CD14-positive monocyte (primary cell): ENCODE results near the gene PCED1B. TPM values are rescaled to one million over a fixed set of nuclear protein-coding genes. Genes with fewer than 3 reads are reported as not detected.

Source experiments
- DNase-seq, 3 donors: peaks; one replicate each; pipeline ENCODE4 v3.0.0-alpha.2; 2011 to 2022
- H2AFZ ChIP-seq: 2 replicates; pipeline ENCODE4 v1.6.0; 2012; ENCODE audit warnings: mild to moderate bottlenecking, low read depth, low read length, inconsistent platforms; ENCODE audit not compliant: insufficient read depth, poor library complexity, severe bottlenecking
- H3K27ac ChIP-seq, 2 donors: 1 replicate in 1 of 2; 2 replicates in 1 of 2; pipeline ENCODE4 v1.5.1; 2012 to 2013; ENCODE audit warnings: low read length in 2 of 2, control low read depth in 1 of 2, inconsistent platforms in 1 of 2, low read depth in 1 of 2, mild to moderate bottlenecking in 1 of 2
- H3K27me3 ChIP-seq, 2 donors: one replicate each; pipeline versions ENCODE4 v1.6.0 to v1.6.1; 2011 to 2013; ENCODE audit warnings: low read length in 2 of 2; ENCODE audit not compliant: control insufficient read depth in 2 of 2, insufficient read depth in 2 of 2
- H3K36me3 ChIP-seq, 2 donors: replicated peaks in 1 of 2; 1 replicate in 1 of 2; 2 replicates in 1 of 2; pipeline versions ENCODE4 v1.5.1 to v1.6.1; 2012 to 2013; ENCODE audit warnings: low read length in 2 of 2, control low read depth in 1 of 2, inconsistent platforms in 1 of 2, mild to moderate bottlenecking in 1 of 2; ENCODE audit not compliant: insufficient read depth in 2 of 2, control insufficient read depth in 1 of 2
- H3K4me1 ChIP-seq, 2 donors: 1 replicate in 1 of 2; 2 replicates in 1 of 2; pipeline versions ENCODE4 v1.5.1 to v1.6.1; 2012 to 2013; ENCODE audit warnings: low read length in 2 of 2, control low read depth in 1 of 2, inconsistent platforms in 1 of 2, mild to moderate bottlenecking in 1 of 2, moderate library complexity in 1 of 2; ENCODE audit not compliant: insufficient read depth in 2 of 2, control insufficient read depth in 1 of 2
- H3K4me2 ChIP-seq: replicated peaks from 2 replicates; pipeline ENCODE3; 2012; ENCODE audit warnings: low read length, moderate library complexity, mild to moderate bottlenecking; ENCODE audit not compliant: poor library complexity, severe bottlenecking; ENCODE audit errors: extremely low read depth
- H3K4me3 ChIP-seq, 3 experiments: fragments of 200-600 bp in 1 of 3; sonication (generic) in 1 of 3; replicated peaks in 1 of 3; 1 replicate in 2 of 3; 2 replicates in 1 of 3; pipeline ENCODE4 v1.5.1; 2011 to 2013; ENCODE audit warnings: low read length in 3 of 3, mild to moderate bottlenecking in 3 of 3, control low read depth in 2 of 3, low read depth in 2 of 3, inconsistent platforms in 1 of 3, moderate library complexity in 1 of 3
- H3K79me2 ChIP-seq: 2 replicates; pipeline ENCODE4 v1.6.0; 2012; ENCODE audit warnings: mild to moderate bottlenecking, control low read depth, inconsistent platforms, low read length, moderate library complexity; ENCODE audit not compliant: insufficient read depth
- H3K9ac ChIP-seq: 2 replicates; pipeline ENCODE4 v1.6.0; 2017; ENCODE audit warnings: low read length, mild to moderate bottlenecking; ENCODE audit not compliant: insufficient read depth, poor library complexity, severe bottlenecking
- H3K9me3 ChIP-seq, 2 donors: replicated peaks in 1 of 2; 1 replicate in 1 of 2; 2 replicates in 1 of 2; pipeline versions ENCODE4 v1.5.1 to v1.6.1; 2012 to 2013; ENCODE audit warnings: low read length in 2 of 2, control low read depth in 1 of 2; ENCODE audit not compliant: control insufficient read depth in 1 of 2, insufficient read depth in 1 of 2
- H4K20me1 ChIP-seq: 2 replicates; pipeline ENCODE4 v1.6.0; 2012; ENCODE audit warnings: mild to moderate bottlenecking, low read length, control low read depth, moderate library complexity; ENCODE audit not compliant: insufficient read depth
- H3K27ac Mint-ChIP-seq, 7 donors: one replicate each; pipeline ENCODE4 v1.8.0; 2020; ENCODE audit warnings: mild to moderate bottlenecking in 7 of 7, mixed read lengths in 7 of 7, moderate library complexity in 6 of 7, inconsistent platforms in 2 of 7
- H3K27me3 Mint-ChIP-seq, 3 donors: one replicate each; pipeline ENCODE4 v1.8.0; 2021 to 2022; ENCODE audit warnings: low read depth in 3 of 3, mild to moderate bottlenecking in 3 of 3, mixed read lengths in 3 of 3, moderate library complexity in 3 of 3, inconsistent platforms in 1 of 3
- H3K36me3 Mint-ChIP-seq, 2 donors: one replicate each; pipeline ENCODE4 v1.8.0; 2020; ENCODE audit warnings: mixed read lengths in 2 of 2, inconsistent platforms in 1 of 2, mild to moderate bottlenecking in 1 of 2
- H3K4me1 Mint-ChIP-seq: one replicate; pipeline ENCODE4 v1.8.0; 2020; ENCODE audit warnings: mild to moderate bottlenecking, mixed read lengths
- H3K4me3 Mint-ChIP-seq, 2 donors: one replicate each; pipeline ENCODE4 v1.8.0; 2020; ENCODE audit warnings: mild to moderate bottlenecking in 2 of 2, mixed read lengths in 2 of 2, moderate library complexity in 1 of 2
- H3K9me3 Mint-ChIP-seq, 7 donors: one replicate each; pipeline ENCODE4 v1.8.0; 2020 to 2022; ENCODE audit warnings: mixed read lengths in 7 of 7, mild to moderate bottlenecking in 6 of 7, moderate library complexity in 6 of 7, inconsistent platforms in 2 of 7
- WGBS: methylation state at CpG from one replicate; pipeline ENCODE4 v1.1.5; 2013; ENCODE audit warnings: missing lambda C conversion rate; ENCODE audit not compliant: insufficient coverage; 5-methylcytosine and 5-hydroxymethylcytosine counted together
- intact Hi-C, 2 donors: fragments of 100-400 bp; cut with micrococcal nuclease; formaldehyde crosslinking; loops; one replicate each; pipeline versions ENCODE4 v1.15.0 to v1.15.1; 2023
- polyA plus RNA-seq, 3 donors: library from polyadenylated mRNA; depleted of rRNA in 1 of 3; unstranded in 2 of 3; stranded (reverse) in 1 of 3; fragments of 300-500 nt in 2 of 3; fragments of >200 nt in 1 of 3; fragmentation: Illumina TruSeq in 2 of 3; gene quantifications; 1 replicate in 2 of 3; 2 replicates in 1 of 3; pipeline ENCODE4 v1.2.3, GENCODE V29; 2012 to 2021
- TF ChIP-seq, protein P1 (sequence below): fragments of 200-600 bp; IDR thresholded peaks from one replicate; pipeline ENCODE4 v1.8.0; 2022; ENCODE audit warnings: antibody characterized with exemption, mild to moderate bottlenecking

Gene PCED1B
- polyA plus RNA-seq, 3 donors: 0.10 to 0.65 TPM; not detected in 1

DNA sequence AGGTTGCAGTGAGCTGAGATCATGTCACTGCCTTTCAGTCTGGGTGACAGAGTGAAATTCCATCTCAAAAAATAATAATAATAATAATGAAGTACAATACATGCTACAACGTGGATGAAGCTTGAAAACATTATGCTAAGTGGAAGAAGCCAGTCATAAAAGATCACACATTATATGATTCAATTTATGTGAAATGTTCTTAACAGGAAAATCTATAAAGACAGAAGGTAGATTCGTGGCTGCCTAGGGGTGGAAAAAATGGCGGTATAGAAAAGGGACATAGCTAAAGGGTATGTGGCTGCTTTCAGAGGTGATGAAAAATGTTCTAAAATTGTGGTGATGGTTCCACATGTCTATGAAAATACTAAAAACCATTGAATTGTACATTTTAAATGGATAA lies 41.3 kb downstream of the PCED1B start:
- intact Hi-C loops: no loop called here
- Mint-ChIP-seq H3K27me3 (no peaks in the 10 kb centered on the region), H3K27ac (no peak overlapping the region), H3K36me3 (no peaks in the 10 kb centered on the region), H3K4me1 (no peaks in the 10 kb centered on the region), H3K4me3 (no peak overlapping the region), H3K9me3 (peaks cover 0 to 2% (median 0%) of the 10 kb centered on the region in 7 donors)
- Histone ChIP-seq H3K27me3 (no peaks in the 10 kb centered on the region), H3K79me2 (no peaks in the 10 kb centered on the region), H3K36me3 (no peaks in the 10 kb centered on the region), H3K9me3 (no peaks in the 10 kb centered on the region), H3K27ac (no peak overlapping the region), H3K9ac (no peak overlapping the region), H3K4me3 (no peak overlapping the region), H3K4me1 (no peaks in the 10 kb centered on the region), H3K4me2 (no peak overlapping the region), H2AFZ (no peak overlapping the region), H4K20me1 (no peaks in the 10 kb centered on the region)
- no peak for DNase-seq
- WGBS: 100% methylated on average over 2 of the region's 3 CpGs
- TF ChIP-seq, protein P1, sequence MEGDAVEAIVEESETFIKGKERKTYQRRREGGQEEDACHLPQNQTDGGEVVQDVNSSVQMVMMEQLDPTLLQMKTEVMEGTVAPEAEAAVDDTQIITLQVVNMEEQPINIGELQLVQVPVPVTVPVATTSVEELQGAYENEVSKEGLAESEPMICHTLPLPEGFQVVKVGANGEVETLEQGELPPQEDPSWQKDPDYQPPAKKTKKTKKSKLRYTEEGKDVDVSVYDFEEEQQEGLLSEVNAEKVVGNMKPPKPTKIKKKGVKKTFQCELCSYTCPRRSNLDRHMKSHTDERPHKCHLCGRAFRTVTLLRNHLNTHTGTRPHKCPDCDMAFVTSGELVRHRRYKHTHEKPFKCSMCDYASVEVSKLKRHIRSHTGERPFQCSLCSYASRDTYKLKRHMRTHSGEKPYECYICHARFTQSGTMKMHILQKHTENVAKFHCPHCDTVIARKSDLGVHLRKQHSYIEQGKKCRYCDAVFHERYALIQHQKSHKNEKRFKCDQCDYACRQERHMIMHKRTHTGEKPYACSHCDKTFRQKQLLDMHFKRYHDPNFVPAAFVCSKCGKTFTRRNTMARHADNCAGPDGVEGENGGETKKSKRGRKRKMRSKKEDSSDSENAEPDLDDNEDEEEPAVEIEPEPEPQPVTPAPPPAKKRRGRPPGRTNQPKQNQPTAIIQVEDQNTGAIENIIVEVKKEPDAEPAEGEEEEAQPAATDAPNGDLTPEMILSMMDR: no peak

DNA sequence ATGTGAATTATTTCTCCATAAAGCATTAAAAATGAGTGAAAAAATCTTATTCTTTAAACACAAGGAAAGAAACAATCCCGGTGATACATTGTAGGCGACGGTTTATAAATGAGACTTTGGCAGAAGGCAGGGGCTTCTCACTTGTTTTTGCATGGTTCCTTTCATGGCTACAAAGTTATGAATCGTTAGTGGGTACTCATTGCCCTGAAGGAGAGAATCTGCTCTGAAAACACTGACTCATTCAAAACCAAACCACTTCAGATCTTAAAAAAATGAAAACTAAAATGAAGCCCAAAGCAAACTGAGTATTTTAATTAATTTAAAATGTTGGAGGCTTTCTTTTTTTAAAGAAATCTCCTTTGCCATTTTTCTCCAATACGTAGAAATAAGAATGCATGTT lies 41.7 kb downstream of the PCED1B start:
- Histone ChIP-seq H3K9ac (no peak overlapping the region), H2AFZ (no peak overlapping the region), H3K4me2 (no peak overlapping the region), H3K4me1 (no peaks in the 10 kb centered on the region), H3K27ac (no peak overlapping the region), H3K79me2 (no peaks in the 10 kb centered on the region), H4K20me1 (no peaks in the 10 kb centered on the region), H3K36me3 (no peaks in the 10 kb centered on the region), H3K27me3 (no peaks in the 10 kb centered on the region), H3K9me3 (no peaks in the 10 kb centered on the region), H3K4me3 (no peak overlapping the region)
- Mint-ChIP-seq H3K27ac (no peak overlapping the region), H3K4me1 (no peaks in the 10 kb centered on the region), H3K27me3 (no peaks in the 10 kb centered on the region), H3K9me3 (peaks cover 0 to 2% (median 0%) of the 10 kb centered on the region in 7 donors), H3K4me3 (no peak overlapping the region), H3K36me3 (no peaks in the 10 kb centered on the region)
- intact Hi-C loops: no loop called here
- DNase-seq: no peak
- WGBS: 90% methylated on average over 2 of the region's 5 CpGs
- TF ChIP-seq, protein P1: no peak
